Heart left ventricle (tissue), 13 donors: ENCODE results near the gene DKK3.

ENCODE experiments used
- POLR2A ChIP-seq, 2 donors: fragments of 450-650 bp; IDR thresholded peaks; one replicate each; pipeline ENCODE4 v1.6.1; 2017; ENCODE audit warnings: antibody characterized with exemption in 2 of 2, mild to moderate bottlenecking in 2 of 2, moderate library complexity in 2 of 2
- TF ChIP-seq, protein P1 (sequence below), 12 donors: fragments of 200-600 bp; sonication (generic) in 4 of 12; IDR thresholded peaks; one replicate each; pipeline versions ENCODE4 v1.5.0 to v1.8.0; 2018 to 2022; ENCODE audit warnings: antibody characterized with exemption in 12 of 12, mild to moderate bottlenecking in 5 of 12
- donor health status: ischemic (EF 13 %, LVEDD 7.1; RV severe dilation, severe dysfunction).
- donor health status: DM: no; HTN: yes; CAD: no.
- donor health status: DM: no; HTN: no; CAD: no.
- donor health status: ischemic (EF 25% LVEDD 6.9; RV normal size, moderate dysfunction).
- donor health status: ischemic (EF 25% LVEDD 5.7; RV mildly dilated, moderate dysfunction).
- donor health status: ischemic (EF 35%, LVEDD 5.7; RV mildly dilated, moderate dysfunction).
- donor health status: nonischemic (EF 11% LVEDD 7.7; RV severe dilation, severe dysfunction).
- donor health status: DM: yes; HTN: yes; CAD: no.
- donor health status: PGD.
- donor health status: ischemic (EF 29% LVEDD 5.4; RV normal size, mild dysfunction).
- donor health status: nonischemic (EF 23%, LVEDD 6.1; RV moderate dilation, normal function).

DNA sequence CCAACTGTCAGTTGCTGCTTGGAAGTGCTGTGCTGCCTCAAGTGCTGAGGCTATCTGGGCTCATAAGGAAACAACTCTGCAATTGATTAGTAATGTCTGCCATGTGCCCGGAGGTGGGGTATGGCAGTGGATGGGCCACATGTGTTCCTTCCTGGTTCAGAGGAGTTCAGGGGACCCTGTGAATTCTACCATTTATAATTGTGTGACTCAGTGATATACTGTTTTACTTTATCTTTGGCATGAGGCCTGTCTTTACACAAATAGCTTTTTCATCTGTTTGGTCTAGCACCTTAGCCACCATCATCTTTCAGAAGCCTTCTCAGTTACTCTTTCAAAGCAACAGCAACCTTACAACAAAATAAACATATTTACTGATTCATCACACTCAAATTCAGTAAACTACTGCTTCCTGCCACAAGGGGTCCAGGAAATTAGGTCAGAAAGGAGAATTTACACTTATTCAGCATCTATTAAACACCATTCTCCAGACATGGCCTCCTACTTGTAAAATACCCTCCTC lies 20.9 kb downstream of the DKK3 start:
- TF ChIP-seq POLR2A (IDR thresholded peaks at IDR 0.05), result no peak
- TF ChIP-seq, protein P1, sequence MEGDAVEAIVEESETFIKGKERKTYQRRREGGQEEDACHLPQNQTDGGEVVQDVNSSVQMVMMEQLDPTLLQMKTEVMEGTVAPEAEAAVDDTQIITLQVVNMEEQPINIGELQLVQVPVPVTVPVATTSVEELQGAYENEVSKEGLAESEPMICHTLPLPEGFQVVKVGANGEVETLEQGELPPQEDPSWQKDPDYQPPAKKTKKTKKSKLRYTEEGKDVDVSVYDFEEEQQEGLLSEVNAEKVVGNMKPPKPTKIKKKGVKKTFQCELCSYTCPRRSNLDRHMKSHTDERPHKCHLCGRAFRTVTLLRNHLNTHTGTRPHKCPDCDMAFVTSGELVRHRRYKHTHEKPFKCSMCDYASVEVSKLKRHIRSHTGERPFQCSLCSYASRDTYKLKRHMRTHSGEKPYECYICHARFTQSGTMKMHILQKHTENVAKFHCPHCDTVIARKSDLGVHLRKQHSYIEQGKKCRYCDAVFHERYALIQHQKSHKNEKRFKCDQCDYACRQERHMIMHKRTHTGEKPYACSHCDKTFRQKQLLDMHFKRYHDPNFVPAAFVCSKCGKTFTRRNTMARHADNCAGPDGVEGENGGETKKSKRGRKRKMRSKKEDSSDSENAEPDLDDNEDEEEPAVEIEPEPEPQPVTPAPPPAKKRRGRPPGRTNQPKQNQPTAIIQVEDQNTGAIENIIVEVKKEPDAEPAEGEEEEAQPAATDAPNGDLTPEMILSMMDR (IDR thresholded peaks at IDR 0.05), result peak in 6 of 12 donors; percentile 7 to 36 (median 23)
